Transverse colon (tissue), 3 donors: ENCODE data around the gene ANKRD12.

Experiments
- CTCF ChIP-seq, 5 experiments: fragments of 200-600 bp in 3 of 5; fragments of 450-650 bp in 2 of 5; sonication (generic) in 3 of 5; IDR thresholded peaks; 1 replicate in 2 of 5; 2 replicates in 3 of 5; pipeline ENCODE4 v1.5.1; 2016 to 2017; ENCODE audit warnings: antibody characterized with exemption in 5 of 5, inconsistent platforms in 3 of 5, mild to moderate bottlenecking in 2 of 5, moderate library complexity in 1 of 5
- POLR2A ChIP-seq: fragments of 450-650 bp; IDR thresholded peaks from one replicate; pipeline ENCODE4 v1.6.1; 2016; ENCODE audit warnings: antibody characterized with exemption, mild to moderate bottlenecking, moderate library complexity

GRCh38 chr18:9221040-9221439, 84.5 kb downstream of the ANKRD12 start:
- no peak for TF ChIP-seq POLR2A
- no peak for TF ChIP-seq CTCF (IDR thresholded peaks at IDR 0.05)
